CD4-positive, alpha-beta T cell (primary cell): Measurements from ENCODE around the gene MATN1. TPM values are rescaled to one million over a fixed set of nuclear protein-coding genes. Genes with fewer than 3 reads are reported as not detected.

Experiments used
- ATAC-seq: fragments of 200-7000 bp; cut with Tn5 transposase; one replicate; pipeline ENCODE4 v1.10.0; 2022; ENCODE audit warnings: mild to moderate bottlenecking; ENCODE audit not compliant: poor library complexity
- CTCF ChIA-PET: fragments of 350-600 bp; sonication (Branson Sonifier 250); formaldehyde crosslinking; loops from one replicate; lab custom pipeline; 2021; ENCODE audit warnings: antibody characterized with exemption, inconsistent platforms; lab: Charles Lee
- POLR2A ChIA-PET: fragments of 350-600 bp; sonication (Branson Sonifier 250); formaldehyde crosslinking; loops from one replicate; lab custom pipeline; 2021; ENCODE audit warnings: antibody characterized with exemption, inconsistent platforms; lab: Charles Lee
- DNase-seq, 14 experiments: peaks; one replicate each; pipeline ENCODE4 v3.0.0-alpha.2; 2013 to 2020; ENCODE audit warnings: mixed read lengths in 2 of 14
- H3K27ac ChIP-seq, 2 donors: one replicate each; pipeline versions ENCODE4 v1.5.1 to v1.7.0; 2013; ENCODE audit warnings: low read length in 2 of 2, low read depth in 1 of 2, mild to moderate bottlenecking in 1 of 2
- H3K27me3 ChIP-seq, 2 experiments: 1 replicate in 1 of 2; 2 replicates in 1 of 2; pipeline versions ENCODE4 v1.6.1 to v1.7.0; 2013; ENCODE audit warnings: low read length in 2 of 2, control low read depth in 1 of 2, mild to moderate bottlenecking in 1 of 2, moderate library complexity in 1 of 2; ENCODE audit not compliant: insufficient read depth in 2 of 2, control insufficient read depth in 1 of 2
- H3K36me3 ChIP-seq: one replicate; pipeline ENCODE4 v1.6.1; 2013; ENCODE audit warnings: low read length, control low read depth; ENCODE audit not compliant: insufficient read depth
- H3K4me1 ChIP-seq: one replicate; pipeline ENCODE4 v1.6.1; 2013; ENCODE audit warnings: low read length, control low read depth; ENCODE audit not compliant: insufficient read depth
- H3K4me3 ChIP-seq: one replicate; pipeline ENCODE4 v1.5.1; 2013; ENCODE audit warnings: mild to moderate bottlenecking, low read length, moderate library complexity
- H3K9me3 ChIP-seq, 2 experiments: 1 replicate in 1 of 2; 2 replicates in 1 of 2; pipeline versions ENCODE4 v1.6.1 to v1.7.0; 2013; ENCODE audit warnings: low read length in 2 of 2, mild to moderate bottlenecking in 2 of 2, control low read depth in 1 of 2, moderate library complexity in 1 of 2; ENCODE audit not compliant: control insufficient read depth in 1 of 2, insufficient read depth in 1 of 2
- H3K27ac Mint-ChIP-seq: one replicate; pipeline ENCODE4 v1.8.0; 2020; ENCODE audit warnings: mixed read lengths
- H3K27me3 Mint-ChIP-seq: one replicate; pipeline ENCODE4 v1.8.0; 2021; ENCODE audit warnings: mixed read lengths
- H3K36me3 Mint-ChIP-seq: one replicate; pipeline ENCODE4 v1.8.0; 2021; ENCODE audit warnings: low read depth, mixed read lengths
- H3K4me1 Mint-ChIP-seq: one replicate; pipeline ENCODE4 v1.8.0; 2021; ENCODE audit warnings: low read depth, mixed read lengths
- H3K4me3 Mint-ChIP-seq: one replicate; pipeline ENCODE4 v1.8.0; 2020; ENCODE audit warnings: mild to moderate bottlenecking, mixed read lengths
- H3K9me3 Mint-ChIP-seq: one replicate; pipeline ENCODE4 v1.8.0; 2020; ENCODE audit warnings: mixed read lengths
- CTCF ChIP-seq: fragments of 200-600 bp; IDR thresholded peaks from one replicate; pipeline ENCODE4 v1.8.0; 2022; ENCODE audit warnings: antibody characterized with exemption, mild to moderate bottlenecking
- intact Hi-C, 2 experiments: fragments of 100-400 bp; cut with DNase I in 1 of 2; cut with micrococcal nuclease in 1 of 2; formaldehyde crosslinking; loops; one replicate each; pipeline versions ENCODE4 v1.15.1 to v1.9.0; 2023 to 2025; cut with DNase I, micrococcal nuclease
- total RNA-seq, 174 experiments: library from RNA in 2 of 174; stranded (reverse) in 2 of 174; gene quantifications; one replicate each; pipeline ENCODE4 v1.2.3 and lab custom pipeline; 2021 to 2026

The MATN1 gene
- total RNA-seq, 2 experiments from 2014 or later, result 2.5 to 2.7 TPM

DNA sequence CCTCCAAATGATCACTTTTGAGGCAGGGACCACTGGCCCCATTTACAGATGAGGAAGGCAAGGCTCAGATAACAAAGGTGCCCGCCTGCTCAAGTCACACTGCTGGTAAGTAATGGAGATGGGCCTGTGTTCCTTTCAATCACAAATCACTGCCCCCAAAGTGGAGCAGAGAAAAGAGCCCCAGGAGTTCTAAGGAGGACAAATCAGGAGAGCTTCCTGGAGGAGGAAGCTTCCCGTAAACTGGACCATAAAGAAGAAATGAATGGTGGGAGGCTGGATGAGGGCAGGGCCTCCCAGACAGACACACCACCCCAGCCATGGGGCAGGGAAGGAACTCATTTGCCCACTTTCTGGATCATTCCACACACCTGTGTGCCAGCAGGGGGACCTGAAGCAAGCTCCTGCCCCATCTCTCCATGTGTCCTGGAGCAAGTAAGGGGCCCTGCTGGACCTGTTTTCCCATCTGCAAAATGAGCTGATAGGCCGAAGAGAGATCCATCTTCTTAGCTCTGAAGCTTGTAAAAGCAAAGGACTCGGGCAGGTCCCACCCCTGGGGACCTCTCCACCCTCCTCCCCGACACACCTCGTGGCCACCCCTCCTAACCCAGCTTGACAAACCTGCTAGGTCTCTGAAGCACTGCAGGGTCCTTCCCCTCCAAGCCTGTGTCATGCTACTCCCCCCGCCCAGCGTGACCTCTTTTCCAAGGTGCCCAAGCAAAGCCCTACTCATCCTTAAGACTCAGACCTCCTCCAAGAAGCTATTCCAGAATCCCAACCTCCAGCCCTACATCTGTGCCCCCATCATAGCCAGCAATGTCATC is 28.7 kb upstream of the MATN1 start:
- H3K36me3 ChIP-seq, result peaks cover 45% of the 10 kb centered on the region
- DNase-seq (no peak), ATAC-seq (no peak)
- TF ChIP-seq CTCF, result no peak
- CTCF ChIA-PET, result interaction anchor here (1.6 kb wide), 1 partner anchor 28 kb away, joined by 7 read pairs; no protein-coding TSS in a partner anchor
- peaks cover 97% of the 10 kb centered on the region for H3K4me1 ChIP-seq
- peak overlapping the region; percentile 74 for H3K4me3 Mint-ChIP-seq
- H3K4me1 Mint-ChIP-seq, result peaks cover 98% of the 10 kb centered on the region
- no peaks in the 10 kb centered on the region for H3K27me3 ChIP-seq
- H3K9me3 Mint-ChIP-seq, result no peaks in the 10 kb centered on the region
- intact Hi-C loops, result no loop called here
- H3K4me3 ChIP-seq, result peak overlapping the region; percentile 15
- no peaks in the 10 kb centered on the region for H3K9me3 ChIP-seq
- POLR2A ChIA-PET, result interaction anchor here (2.0 to 13.4 kb wide), 3 partner anchors 5 to 19 kb away, joined by 10 to 457 read pairs (median 457); partner anchors contain the start of gene LAPTM5
- H3K27ac Mint-ChIP-seq, result peak overlapping the region; percentile 96
- no peaks in the 10 kb centered on the region for H3K27me3 Mint-ChIP-seq
- peak overlapping the region; percentile 95 to 97 for H3K27ac ChIP-seq
- H3K36me3 Mint-ChIP-seq, result peaks cover 77% of the 10 kb centered on the region

- Mint-ChIP-seq H3K27ac (peak overlapping the region; percentile 96), H3K27me3 (no peaks in the 10 kb centered on the region), H3K36me3 (peaks cover 74% of the 10 kb centered on the region), H3K4me1 (peaks cover 99% of the 10 kb centered on the region), H3K4me3 (peak overlapping the region; percentile 85), H3K9me3 (no peaks in the 10 kb centered on the region)
- intact Hi-C loops, result no loop called here
- TF ChIP-seq CTCF, result no peak
- ChIA-PET CTCF (interaction anchor here (1.6 to 2.8 kb wide), 3 partner anchors 29 to 32 kb away, joined by 7 to 15 read pairs (median 9); no protein-coding TSS in a partner anchor), POLR2A (interaction anchor here (0.6 to 13.3 kb wide), 7 partner anchors 7 to 32 kb away, joined by 3 to 457 read pairs (median 5); partner anchors contain the start of gene LAPTM5)
- Histone ChIP-seq H3K9me3 (no peaks in the 10 kb centered on the region), H3K4me3 (peak overlapping the region; percentile 34), H3K27ac (peak overlapping the region; percentile 95 to 97), H3K27me3 (no peaks in the 10 kb centered on the region), H3K36me3 (peaks cover 53% of the 10 kb centered on the region), H3K4me1 (peaks cover 99% of the 10 kb centered on the region)
- ATAC-seq, result no peak
- DNase-seq, result peak in 1 of 14 experiments; percentile 80
Measured at GRCh38 chr1:30750731-30751291, 27.4 kb upstream of the MATN1 start.
